Measurements from ENCODE around the gene RSPH10B2.
"Not testable (repeated sequence)": the region's sequence is repeated elsewhere in the genome, so short reads cannot be mapped to it uniquely, and the experiment has no call there.

The RSPH10B2 gene

GRCh38 chr7:6800331-6800730 lies 46.4 kb downstream of the RSPH10B2 start:
- not testable (repeated sequence) for H3K9me3 ChIP-seq; H3K27me3 ChIP-seq; H3K27ac ChIP-seq; H3K4me3 ChIP-seq (ENCODE audit: low read depth in 1 of 2, low read length in 1 of 2); H3K4me1 ChIP-seq (ENCODE audit: control insufficient read depth in 1 of 2, insufficient read depth in 1 of 2, low read depth in 1 of 2, low read length in 1 of 2)
- H3K36me3 ChIP-seq, result peaks cover 24% of the 10 kb centered on the region

- H3K4me1 ChIP-seq (ENCODE audit: control insufficient read depth in 1 of 2, insufficient read depth in 1 of 2, low read depth in 1 of 2, low read length in 1 of 2), result not testable (repeated sequence)
Observed at GRCh38 chr7:6807393-6807918, 53.6 kb downstream of the RSPH10B2 start.

GRCh38 chr7:6807959-6808358 lies 54.1 kb downstream of the RSPH10B2 start:
- H3K36me3 ChIP-seq, result peaks cover 39% of the 10 kb centered on the region
- not testable (repeated sequence) for H3K27ac ChIP-seq; H3K4me1 ChIP-seq (ENCODE audit: control insufficient read depth in 1 of 2, insufficient read depth in 1 of 2, low read depth in 1 of 2, low read length in 1 of 2); H3K4me3 ChIP-seq (ENCODE audit: low read depth in 1 of 2, low read length in 1 of 2); H3K27me3 ChIP-seq; H3K9me3 ChIP-seq

More at GRCh38 chr7:6807393-6807918, 53.6 kb downstream of the RSPH10B2 start:
- peaks cover 36% of the 10 kb centered on the region for H3K36me3 ChIP-seq
- not testable (repeated sequence) for H3K4me3 ChIP-seq (ENCODE audit: low read depth in 1 of 2, low read length in 1 of 2); H3K9me3 ChIP-seq; H3K27me3 ChIP-seq; H3K27ac ChIP-seq

GRCh38 chr7:6813011-6813410 lies 59.1 kb downstream of the RSPH10B2 start:
- peaks cover 78% of the 10 kb centered on the region for H3K36me3 ChIP-seq
- H3K4me3 ChIP-seq (ENCODE audit: low read depth in 1 of 2, low read length in 1 of 2); H3K27ac ChIP-seq; H3K27me3 ChIP-seq; H3K9me3 ChIP-seq; H3K4me1 ChIP-seq (ENCODE audit: control insufficient read depth in 1 of 2, insufficient read depth in 1 of 2, low read depth in 1 of 2, low read length in 1 of 2): not testable (repeated sequence)

- not testable (repeated sequence) for H3K4me3 ChIP-seq (ENCODE audit: low read depth in 1 of 2, low read length in 1 of 2); H3K27me3 ChIP-seq; H3K9me3 ChIP-seq; H3K27ac ChIP-seq; H3K4me1 ChIP-seq (ENCODE audit: control insufficient read depth in 1 of 2, insufficient read depth in 1 of 2, low read depth in 1 of 2, low read length in 1 of 2)
- peaks cover 86% of the 10 kb centered on the region for H3K36me3 ChIP-seq
Observed at GRCh38 chr7:6815470-6815869, 61.6 kb downstream of the RSPH10B2 start.

- H3K27ac ChIP-seq; H3K9me3 ChIP-seq; H3K4me3 ChIP-seq (ENCODE audit: low read depth in 1 of 2, low read length in 1 of 2); H3K4me1 ChIP-seq (ENCODE audit: control insufficient read depth in 1 of 2, insufficient read depth in 1 of 2, low read depth in 1 of 2, low read length in 1 of 2); H3K27me3 ChIP-seq: not testable (repeated sequence)
- H3K36me3 ChIP-seq, result peaks cover 66% of the 10 kb centered on the region
Observed at GRCh38 chr7:6821622-6822021, 67.7 kb downstream of the RSPH10B2 start.

GRCh38 chr7:6825236-6826125 lies 71.6 kb downstream of the RSPH10B2 start:
- Histone ChIP-seq H3K36me3 (peaks cover 32% of the 10 kb centered on the region), H3K4me3 (ENCODE audit: low read depth in 1 of 2, low read length in 1 of 2) (peak overlapping the region; percentile 67 to 68), H3K27me3 (peaks cover 32% of the 10 kb centered on the region)
- not testable (repeated sequence) for H3K9me3 ChIP-seq; H3K4me1 ChIP-seq (ENCODE audit: control insufficient read depth in 1 of 2, insufficient read depth in 1 of 2, low read depth in 1 of 2, low read length in 1 of 2); H3K27ac ChIP-seq

GRCh38 chr7:6826151-6826550 lies 72.2 kb downstream of the RSPH10B2 start, which contains the start of gene CCZ1B:
TSS of gene CCZ1B (minus strand) at chr7:6826275. CDS start at chr7:6826197, 78 bp downstream.
- Histone ChIP-seq H3K4me3 (ENCODE audit: low read depth in 1 of 2, low read length in 1 of 2) (peak within 1 kb of the TSS; percentile 67 to 68), H3K27ac (peak within 1 kb of the TSS; percentile 79)

GRCh38 chr7:6827180-6827579 lies 73.3 kb downstream of the RSPH10B2 start:
- not testable (repeated sequence) for H3K27ac ChIP-seq; H3K4me3 ChIP-seq (ENCODE audit: low read depth in 1 of 2, low read length in 1 of 2); H3K9me3 ChIP-seq; H3K4me1 ChIP-seq (ENCODE audit: control insufficient read depth in 1 of 2, insufficient read depth in 1 of 2, low read depth in 1 of 2, low read length in 1 of 2)
- Histone ChIP-seq H3K27me3 (peaks cover 49% of the 10 kb centered on the region), H3K36me3 (peaks cover 15% of the 10 kb centered on the region)

More at GRCh38 chr7:6826151-6826550, 72.2 kb downstream of the RSPH10B2 start, which contains the start of gene CCZ1B:
- peaks cover 39% of the 10 kb centered on the region for H3K27me3 ChIP-seq
- H3K4me1 ChIP-seq (ENCODE audit: control insufficient read depth in 1 of 2, insufficient read depth in 1 of 2, low read depth in 1 of 2, low read length in 1 of 2); H3K9me3 ChIP-seq: not testable (repeated sequence)
- peaks cover 25% of the 10 kb centered on the region for H3K36me3 ChIP-seq

- H3K27ac ChIP-seq; H3K4me3 ChIP-seq (ENCODE audit: low read depth in 1 of 2, low read length in 1 of 2); H3K9me3 ChIP-seq; H3K36me3 ChIP-seq; H3K4me1 ChIP-seq (ENCODE audit: control insufficient read depth in 1 of 2, insufficient read depth in 1 of 2, low read depth in 1 of 2, low read length in 1 of 2): not testable (repeated sequence)
- peaks cover 74% of the 10 kb centered on the region for H3K27me3 ChIP-seq
Observed at GRCh38 chr7:6829616-6830015, 75.7 kb downstream of the RSPH10B2 start.

- not testable (repeated sequence) for H3K9me3 ChIP-seq; H3K4me1 ChIP-seq (ENCODE audit: control insufficient read depth in 1 of 2, insufficient read depth in 1 of 2, low read depth in 1 of 2, low read length in 1 of 2); H3K4me3 ChIP-seq (ENCODE audit: low read depth in 1 of 2, low read length in 1 of 2); H3K27ac ChIP-seq; H3K36me3 ChIP-seq
- peaks cover 77% of the 10 kb centered on the region for H3K27me3 ChIP-seq
Observed at GRCh38 chr7:6830026-6830425, 76.1 kb downstream of the RSPH10B2 start.

All from neutrophil (primary cell).